GM18909 (cell line): ENCODE data around the gene GOLT1A.

ENCODE experiments used
- ATAC-seq: cut with Tn5 transposase; IDR thresholded peaks from one replicate; pipeline ENCODE4 v1.9.1; 2021; ENCODE audit warnings: mild to moderate bottlenecking; ENCODE audit not compliant: unreplicated experiment, poor library complexity

Gene GOLT1A

GRCh38 chr1:204213668-204214662, at the start of gene GOLT1A:
Gene GOLT1A, minus strand, starts transcription at chr1:204213988. Its CDS starts 82 bp downstream, at chr1:204213906.
- peak; percentile 79 for ATAC-seq

GRCh38 chr1:204263254-204263910, 49.6 kb upstream of the GOLT1A start:
- no peak for ATAC-seq

GRCh38 chr1:204262506-204263253, 48.9 kb upstream of the GOLT1A start:
- ATAC-seq: no peak

- no peak for ATAC-seq
These were observed 48.1 kb upstream of the GOLT1A start for GRCh38 chr1:204261746-204262505.

- ATAC-seq: no peak
These were observed 47.5 kb upstream of the GOLT1A start for GRCh38 chr1:204261266-204261665.

- no peak for ATAC-seq
These were observed 46.9 kb upstream of the GOLT1A start for GRCh38 chr1:204260601-204261197.

GRCh38 chr1:204259782-204260181, 46.0 kb upstream of the GOLT1A start:
- no peak for ATAC-seq

GRCh38 chr1:204259196-204259595, 45.4 kb upstream of the GOLT1A start:
- ATAC-seq: no peak

GRCh38 chr1:204258213-204259115, 44.7 kb upstream of the GOLT1A start:
- no peak for ATAC-seq

- no peak for ATAC-seq
These were observed 43.7 kb upstream of the GOLT1A start for GRCh38 chr1:204257446-204257845.

GRCh38 chr1:204256531-204256930, 42.7 kb upstream of the GOLT1A start:
- no peak for ATAC-seq

- ATAC-seq: no peak
These were observed 42.2 kb upstream of the GOLT1A start for GRCh38 chr1:204255966-204256365.

GRCh38 chr1:204255225-204255624, 41.4 kb upstream of the GOLT1A start:
- no peak for ATAC-seq

GRCh38 chr1:204254031-204254661, 40.4 kb upstream of the GOLT1A start:
- no peak for ATAC-seq

GRCh38 chr1:204251926-204252689, 38.3 kb upstream of the GOLT1A start:
- ATAC-seq: no peak

- ATAC-seq: no peak
These were observed 37.5 kb upstream of the GOLT1A start for GRCh38 chr1:204251286-204251685.

GRCh38 chr1:204250428-204251030, 36.7 kb upstream of the GOLT1A start:
- no peak for ATAC-seq
